K562 (cell line): ENCODE measurements around the gene CARD10. TPM values are rescaled to one million over a fixed set of nuclear protein-coding genes. Genes with fewer than 3 reads are reported as not detected.

Experiments
- ATAC-seq: fragments of 200-7000 bp; cut with Tn5 transposase; 3 replicates; pipeline ENCODE4 v1.9.1; 2020; ENCODE audit warnings: moderate library complexity
- BruUV-seq: library from RNA; stranded (reverse); fragments of 400-500 nt; replicated peaks from 2 replicates; lab custom pipeline; 2021; lab: Mats Ljungman, UMichigan
- CTCF ChIA-PET: fragments of 300-600 bp; formaldehyde crosslinking; extraction: SDS; loops from one replicate; lab custom pipeline; 2021; ENCODE audit warnings: low intra/inter-chr PET ratio; lab: Yijun Ruan, JAX
- POLR2A ChIA-PET: fragments of 300-600, 350-650 bp; sonication (Branson Sonifier 250); formaldehyde crosslinking; extraction: SDS; loops from one replicate; lab custom pipeline; 2021; ENCODE audit warnings: antibody characterized with exemption, inconsistent platforms; lab: Yijun Ruan, JAX
- DNase-seq, 4 experiments: peaks; one replicate each; pipeline versions ENCODE4 v3.0.0 to v3.0.0-alpha.2; 2011 to 2018; ENCODE audit warnings: low spot score in 3 of 4, mixed read lengths in 3 of 4; ENCODE audit errors: extremely low read depth in 1 of 4
- FAIRE-seq: peaks from 2 replicates; lab custom pipeline; 2011; peaks lifted over from hg19 to GRCh38; lab: Jason Lieb, UNC
- H2AFZ ChIP-seq: 2 replicates; pipeline ENCODE4 v1.6.0; 2011; ENCODE audit warnings: low read depth, low read length, control low read depth, inconsistent platforms
- H3K27ac ChIP-seq: fragments of 200-600 bp; 3 replicates; pipeline ENCODE4 v1.8.0; 2011; ENCODE audit warnings: low read depth, mild to moderate bottlenecking, control low read depth, inconsistent platforms, low read length, moderate library complexity, mixed read lengths; ENCODE audit errors: extremely low read depth
- H3K27me3 ChIP-seq, 2 experiments: fragments of 300-600 bp in 1 of 2; 2 replicates in 1 of 2; 3 replicates in 1 of 2; pipeline versions ENCODE4 v1.6.0 to v1.8.0; 2011; ENCODE audit warnings: inconsistent platforms in 2 of 2, low read length in 2 of 2, mild to moderate bottlenecking in 1 of 2, mixed read lengths in 1 of 2, moderate library complexity in 1 of 2; ENCODE audit not compliant: control insufficient read depth in 2 of 2, insufficient read depth in 2 of 2
- H3K36me3 ChIP-seq: fragments of 300-600 bp; 3 replicates; pipeline ENCODE4 v1.8.0; 2011; ENCODE audit warnings: mild to moderate bottlenecking, low read length, inconsistent platforms; ENCODE audit not compliant: control insufficient read depth, insufficient read depth
- H3K4me1 ChIP-seq, 2 experiments: fragments of 200-600 bp in 1 of 2; replicated peaks in 1 of 2; 2 replicates in 1 of 2; 3 replicates in 1 of 2; pipeline versions ENCODE4 v1.5.1 to v1.8.0; 2011; ENCODE audit warnings: inconsistent platforms in 2 of 2, low read length in 2 of 2, mild to moderate bottlenecking in 1 of 2, mixed read lengths in 1 of 2, moderate library complexity in 1 of 2; ENCODE audit not compliant: control insufficient read depth in 2 of 2, insufficient read depth in 2 of 2
- H3K4me2 ChIP-seq: 2 replicates; pipeline ENCODE4 v1.6.1; 2011; ENCODE audit warnings: low read length, control low read depth, inconsistent platforms, mixed read lengths; ENCODE audit not compliant: insufficient read depth
- H3K4me3 ChIP-seq: fragments of 200-600 bp; sonication (generic), shearing (Covaris generic); 2 replicates; pipeline ENCODE4 v1.5.1; 2016; ENCODE audit warnings: control low read depth, inconsistent platforms
- H3K79me2 ChIP-seq: fragments of 200-600 bp; 3 replicates; pipeline ENCODE4 v1.8.0; 2011; ENCODE audit warnings: low read length, inconsistent platforms; ENCODE audit not compliant: control insufficient read depth, insufficient read depth
- H3K9ac ChIP-seq, 2 experiments: 2 replicates each; pipeline versions ENCODE4 v1.6.0 to v1.6.1; 2011; ENCODE audit warnings: low read depth in 2 of 2, low read length in 2 of 2, control low read depth in 1 of 2, inconsistent platforms in 1 of 2, mild to moderate bottlenecking in 1 of 2, mixed read lengths in 1 of 2; ENCODE audit not compliant: insufficient read depth in 1 of 2
- H3K9me1 ChIP-seq: one replicate; pipeline ENCODE4 v1.6.0; 2011; ENCODE audit warnings: inconsistent platforms, mild to moderate bottlenecking, low read length, moderate library complexity; ENCODE audit not compliant: control insufficient read depth, insufficient read depth
- H3K9me3 ChIP-seq: replicated peaks from 2 replicates; pipeline ENCODE4 v1.5.1; 2011; ENCODE audit warnings: low read depth, low read length, inconsistent platforms; ENCODE audit not compliant: control insufficient read depth, insufficient read depth
- H4K20me1 ChIP-seq: replicated peaks from 2 replicates; pipeline ENCODE4 v1.6.1; 2011; ENCODE audit warnings: low read length, inconsistent platforms, mixed read lengths; ENCODE audit not compliant: control insufficient read depth, insufficient read depth
- EP400 ChIP-seq: fragments of 450-650 bp; IDR thresholded peaks from 2 replicates; pipeline ENCODE4 v1.6.1; 2017; ENCODE audit warnings: antibody characterized with exemption, mild to moderate bottlenecking, moderate library complexity
- FOXA3 ChIP-seq, 2 experiments: fragments of 450-650 bp in 1 of 2; sonication (generic) in 1 of 2; formaldehyde crosslinking; IDR thresholded peaks in 1 of 2; conservative IDR thresholded peaks in 1 of 2; 2 replicates each; pipeline versions ENCODE4 v1.4.0 to v1.8.0; 2020 to 2022; ENCODE audit warnings: mild to moderate bottlenecking in 2 of 2, missing genetic modification reagents in 1 of 2
- HDAC1 ChIP-seq, 2 experiments: fragments of 450-650 bp; IDR thresholded peaks; 2 replicates each; pipeline ENCODE4 v1.6.1; 2016 to 2017; ENCODE audit warnings: inconsistent platforms in 1 of 2, mild to moderate bottlenecking in 1 of 2, moderate library complexity in 1 of 2
- HIVEP1 ChIP-seq: fragments of 250-450 bp; sonication (Bioruptor Pico); IDR thresholded peaks from 2 replicates; pipeline ENCODE4 v1.4.0; 2020; ENCODE audit warnings: mild to moderate bottlenecking
- JUND ChIP-seq, 2 experiments: IDR thresholded peaks; 2 replicates in 1 of 2; 3 replicates in 1 of 2; pipeline ENCODE4 v1.6.1; 2011; ENCODE audit warnings: borderline replicate concordance in 2 of 2, low read depth in 2 of 2, low read length in 2 of 2, improper control_type of control experiment in 1 of 2, missing biosample characterization in 1 of 2, missing genetic modification characterization in 1 of 2, missing genetic modification reagents in 1 of 2
- ZNF263 ChIP-seq: sonication (generic); formaldehyde crosslinking; IDR thresholded peaks from 2 replicates; pipeline ENCODE4 v1.8.0; 2022; ENCODE audit warnings: mild to moderate bottlenecking, missing genetic modification reagents, borderline replicate concordance
- WGBS: fragments of 100-300 bp; shearing (Covaris generic); methylation state at CpG from one replicate; pipeline ENCODE4 v1.1.6; 2016; ENCODE audit warnings: low coverage, mixed read lengths; ENCODE audit not compliant: insufficient coverage; ENCODE audit errors: missing lambda C conversion rate; 5-methylcytosine and 5-hydroxymethylcytosine counted together
- in situ Hi-C: fragments of 300-500 bp; cut with MboI; formaldehyde crosslinking; loops from 4 replicates; pipeline ENCODE4 v1.15.0; 2018; ENCODE audit warnings: inconsistent platforms, mixed read lengths
- intact Hi-C: fragments of 100-400 bp; cut with micrococcal nuclease; formaldehyde crosslinking; loops from 2 replicates; pipeline ENCODE4 v1.14.2; 2022
- polyA plus RNA-seq, 8 experiments: library from polyadenylated mRNA; depleted of rRNA in 4 of 8; stranded (reverse) in 5 of 8; unstranded in 3 of 8; fragments of >200 nt; fragmentation: Nextera tagmentation in 2 of 8; fragmentation: Illumina TruSeq in 1 of 8; extraction: Ambion mirVana in 2 of 8; extraction: Trizol in 1 of 8; gene quantifications; 2 replicates each; pipeline versions ENCODE4 v1.2.1 to v1.2.3, GENCODE V29; 2011 to 2014; ENCODE audit warnings: inconsistent platforms in 1 of 8, missing spikeins in 1 of 8
- total RNA-seq, 7 experiments: library from RNA; depleted of rRNA in 6 of 7; stranded (reverse); fragments of >200 nt in 6 of 7; fragmentation: Illumina TruSeq in 2 of 7; extraction: Trizol in 2 of 7; gene quantifications; 2 replicates each; pipeline versions ENCODE4 v1.2.1 to v1.2.3, GENCODE V29; 2011 to 2021; ENCODE audit warnings: low replicate concordance in 1 of 7
- TF ChIP-seq, protein P1 (sequence below): fragments of 450-650 bp; IDR thresholded peaks from 2 replicates; pipeline ENCODE4 v1.6.1; 2016; ENCODE audit warnings: borderline replicate concordance
- TF ChIP-seq, protein P2 (sequence below), 2 experiments: IDR thresholded peaks; 2 replicates each; pipeline ENCODE4 v1.6.1; 2011; ENCODE audit warnings: borderline replicate concordance in 1 of 2, control low read depth in 1 of 2, low read depth in 1 of 2, low read length in 1 of 2, mild to moderate bottlenecking in 1 of 2, mixed read lengths in 1 of 2, moderate library complexity in 1 of 2; ENCODE audit not compliant: insufficient read depth in 1 of 2, insufficient read length in 1 of 2, poor library complexity in 1 of 2, severe bottlenecking in 1 of 2; ENCODE audit errors: extremely low read depth in 1 of 2
- TF ChIP-seq, protein P3 (sequence below), 2 experiments: fragments of 450-650 bp; conservative IDR thresholded peaks; 2 replicates each; pipeline ENCODE4 v1.6.1; 2017; ENCODE audit warnings: mild to moderate bottlenecking in 2 of 2, moderate library complexity in 2 of 2
- TF ChIP-seq, protein P4 (sequence below), 3 experiments: fragments of 200-800 bp in 1 of 3; sonication (Bioruptor generic) in 1 of 3; sonication (generic) in 1 of 3; formaldehyde crosslinking in 1 of 3; IDR thresholded peaks; 2 replicates each; pipeline versions ENCODE4 v1.6.1 to v1.8.0; 2016 to 2022; ENCODE audit warnings: mild to moderate bottlenecking in 2 of 3, missing compliant biosample characterization in 2 of 3, missing genetic modification characterization in 2 of 3, missing genetic modification reagents in 1 of 3

CARD10 gene
- total and polyA plus RNA-seq, 9 of the 15 experiments (the other 6 are each of a cell fraction or from before 2014, with no cell fraction given): 0.13 to 5.8 (median 1.6) TPM

DNA sequence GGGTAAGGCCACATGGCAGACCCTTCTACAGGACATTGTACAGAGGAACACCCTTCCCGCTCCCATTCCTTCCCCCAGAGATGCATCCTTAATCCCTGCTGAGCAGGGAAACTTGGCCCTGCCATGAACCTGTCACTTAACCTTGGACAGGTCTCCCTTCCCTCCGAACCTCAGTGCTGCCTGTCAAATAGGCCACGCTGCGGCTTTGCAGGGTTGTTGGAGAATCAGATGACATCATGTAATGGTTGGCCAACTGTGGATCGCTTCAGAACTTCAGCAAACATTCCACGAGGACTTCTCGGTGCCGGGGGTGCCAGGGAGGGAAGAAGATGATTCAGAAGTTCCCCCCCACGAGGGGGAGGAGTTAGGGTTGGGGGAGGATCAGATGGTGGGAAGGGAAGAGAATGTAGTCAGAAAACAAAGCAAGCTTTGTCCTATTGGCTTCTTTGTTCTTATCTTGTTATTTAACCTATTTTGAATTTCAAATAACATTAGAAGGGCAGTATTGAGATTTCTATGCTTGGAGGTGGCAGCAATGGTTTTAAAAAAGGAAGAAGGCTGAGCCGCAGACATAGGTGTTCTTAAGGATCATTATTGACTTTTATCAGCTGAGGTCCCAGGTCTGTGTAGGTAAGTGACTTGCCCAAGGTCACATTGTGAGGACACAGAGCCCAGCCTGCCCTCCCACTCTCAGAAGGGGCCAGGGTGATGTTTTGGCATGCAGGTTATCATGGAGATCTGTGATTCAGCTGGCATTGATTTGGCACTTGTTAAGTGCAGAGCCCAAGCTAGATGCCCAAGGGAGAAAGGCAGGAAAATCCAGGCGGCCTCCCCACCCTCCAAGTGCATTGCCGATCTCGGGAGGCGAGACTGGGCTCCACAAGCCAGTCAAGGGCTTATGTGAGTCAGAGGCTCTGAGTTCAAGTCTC lies 44.2 kb upstream of the CARD10 start:
- Histone ChIP-seq H3K27me3 (no peaks in the 10 kb centered on the region), H3K9ac (peak overlapping the region; percentile 97; a peak in 3 of 4 replicates), H4K20me1 (peaks cover 37% of the 10 kb centered on the region), H3K4me1 (peaks cover 26 to 61% of the 10 kb centered on the region in 2 experiments), H3K4me3 (peak overlapping the region; percentile 83), H3K79me2 (peaks cover 69% of the 10 kb centered on the region), H2AFZ (no peak overlapping the region), H3K9me3 (no peaks in the 10 kb centered on the region), H3K9me1 (peaks cover 8% of the 10 kb centered on the region), H3K36me3 (peaks cover 56% of the 10 kb centered on the region; the same call in 2 of the 3 replicates), H3K27ac (peak overlapping the region; percentile 97), H3K4me2 (peak overlapping the region; percentile 92)
- ChIA-PET POLR2A (interaction anchor here (0.6 to 1.6 kb wide), 7 partner anchors 10 to 321 kb away, joined by 3 to 6 read pairs (median 3); partner anchors contain the start of gene LGALS2), CTCF (interaction anchor here (1.0 to 2.4 kb wide), 2 partner anchors 18 to 20 kb away, joined by 4 to 16 read pairs; no protein-coding TSS in a partner anchor)
- intact Hi-C loops: no loop called here
- DNase-seq: peak in 3 of 4 experiments; percentile 29 to 66 (median 58)
- in situ Hi-C loops: no loop called here
- ATAC-seq: peak; percentile 14; the same call in 1 of the 3 replicates
- FAIRE-seq: peak; percentile 88
- WGBS: 36% methylated on average over 10 of the region's 14 CpGs
- TSS peak; percentile 28 for BruUV-seq
- TF ChIP-seq ZNF263 (CRISPR knock-in tag): no peak
- TF ChIP-seq, protein P1, sequence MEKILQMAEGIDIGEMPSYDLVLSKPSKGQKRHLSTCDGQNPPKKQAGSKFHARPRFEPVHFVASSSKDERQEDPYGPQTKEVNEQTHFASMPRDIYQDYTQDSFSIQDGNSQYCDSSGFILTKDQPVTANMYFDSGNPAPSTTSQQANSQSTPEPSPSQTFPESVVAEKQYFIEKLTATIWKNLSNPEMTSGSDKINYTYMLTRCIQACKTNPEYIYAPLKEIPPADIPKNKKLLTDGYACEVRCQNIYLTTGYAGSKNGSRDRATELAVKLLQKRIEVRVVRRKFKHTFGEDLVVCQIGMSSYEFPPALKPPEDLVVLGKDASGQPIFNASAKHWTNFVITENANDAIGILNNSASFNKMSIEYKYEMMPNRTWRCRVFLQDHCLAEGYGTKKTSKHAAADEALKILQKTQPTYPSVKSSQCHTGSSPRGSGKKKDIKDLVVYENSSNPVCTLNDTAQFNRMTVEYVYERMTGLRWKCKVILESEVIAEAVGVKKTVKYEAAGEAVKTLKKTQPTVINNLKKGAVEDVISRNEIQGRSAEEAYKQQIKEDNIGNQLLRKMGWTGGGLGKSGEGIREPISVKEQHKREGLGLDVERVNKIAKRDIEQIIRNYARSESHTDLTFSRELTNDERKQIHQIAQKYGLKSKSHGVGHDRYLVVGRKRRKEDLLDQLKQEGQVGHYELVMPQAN: peak; percentile 42; the same call in 1 of the 2 replicates
- peak in 1 of 2 experiments; percentile 58; a peak in 1 of 4 replicates for TF ChIP-seq FOXA3 (CRISPR knock-in tag; conservative IDR thresholded peaks at IDR 0.05 in 1 of 2, IDR thresholded peaks at IDR 0.05 in 1 of 2)
- no peak for TF ChIP-seq HIVEP1 (CRISPR knock-in tag)
- TF ChIP-seq, protein P2, sequence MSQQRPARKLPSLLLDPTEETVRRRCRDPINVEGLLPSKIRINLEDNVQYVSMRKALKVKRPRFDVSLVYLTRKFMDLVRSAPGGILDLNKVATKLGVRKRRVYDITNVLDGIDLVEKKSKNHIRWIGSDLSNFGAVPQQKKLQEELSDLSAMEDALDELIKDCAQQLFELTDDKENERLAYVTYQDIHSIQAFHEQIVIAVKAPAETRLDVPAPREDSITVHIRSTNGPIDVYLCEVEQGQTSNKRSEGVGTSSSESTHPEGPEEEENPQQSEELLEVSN (IDR thresholded peaks at IDR 0.05; ENCODE audit: borderline replicate concordance in 1 of 2, extremely low read depth in 1 of 2, insufficient read depth in 1 of 2, insufficient read length in 1 of 2, low read depth in 1 of 2, low read length in 1 of 2, poor library complexity in 1 of 2, severe bottlenecking in 1 of 2): peak in 1 of 2 experiments; percentile 47
- TF ChIP-seq, protein P3, sequence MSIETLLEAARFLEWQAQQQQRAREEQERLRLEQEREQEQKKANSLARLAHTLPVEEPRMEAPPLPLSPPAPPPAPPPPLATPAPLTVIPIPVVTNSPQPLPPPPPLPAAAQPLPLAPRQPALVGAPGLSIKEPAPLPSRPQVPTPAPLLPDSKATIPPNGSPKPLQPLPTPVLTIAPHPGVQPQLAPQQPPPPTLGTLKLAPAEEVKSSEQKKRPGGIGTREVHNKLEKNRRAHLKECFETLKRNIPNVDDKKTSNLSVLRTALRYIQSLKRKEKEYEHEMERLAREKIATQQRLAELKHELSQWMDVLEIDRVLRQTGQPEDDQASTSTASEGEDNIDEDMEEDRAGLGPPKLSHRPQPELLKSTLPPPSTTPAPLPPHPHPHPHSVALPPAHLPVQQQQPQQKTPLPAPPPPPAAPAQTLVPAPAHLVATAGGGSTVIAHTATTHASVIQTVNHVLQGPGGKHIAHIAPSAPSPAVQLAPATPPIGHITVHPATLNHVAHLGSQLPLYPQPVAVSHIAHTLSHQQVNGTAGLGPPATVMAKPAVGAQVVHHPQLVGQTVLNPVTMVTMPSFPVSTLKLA (conservative IDR thresholded peaks at IDR 0.05): peak; percentile 31 to 43; a peak in 2 of 4 replicates
- peak; percentile 32; the same call in 1 of the 2 replicates for TF ChIP-seq EP400
- TF ChIP-seq, protein P4, sequence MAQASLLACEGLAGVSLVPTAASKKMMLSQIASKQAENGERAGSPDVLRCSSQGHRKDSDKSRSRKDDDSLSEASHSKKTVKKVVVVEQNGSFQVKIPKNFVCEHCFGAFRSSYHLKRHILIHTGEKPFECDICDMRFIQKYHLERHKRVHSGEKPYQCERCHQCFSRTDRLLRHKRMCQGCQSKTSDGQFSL (CRISPR knock-in tag; IDR thresholded peaks at IDR 0.05): peak; percentile 91
- TF ChIP-seq, protein P4 (tag; IDR thresholded peaks at IDR 0.05): 0 out of 4 replicates have a peak, but pooled peaks of 1 of the 2 experiments have one; percentile 59
- TF ChIP-seq JUND (IDR thresholded peaks at IDR 0.05; ENCODE audit: borderline replicate concordance, low read depth, low read length): peak; percentile 70
- no peak; the same call in 2 of the 3 replicates for TF ChIP-seq JUND (tag; IDR thresholded peaks at IDR 0.05; ENCODE audit: borderline replicate concordance, low read depth, low read length)
- TF ChIP-seq HDAC1 (IDR thresholded peaks at IDR 0.05): peak in 1 of 2 experiments; percentile 37; a peak in 2 of 4 replicates
